Measurements from ENCODE around the gene ZNF74. TPM values are rescaled to one million over a fixed set of nuclear protein-coding genes. Genes with fewer than 3 reads are reported as not detected.
"Not testable (repeated sequence)": the region's sequence is repeated elsewhere in the genome, so short reads cannot be mapped to it uniquely, and the experiment has no call there.

Gene ZNF74
- total RNA-seq, 1 donor from 2014 or later, result 19.4 TPM

DNA sequence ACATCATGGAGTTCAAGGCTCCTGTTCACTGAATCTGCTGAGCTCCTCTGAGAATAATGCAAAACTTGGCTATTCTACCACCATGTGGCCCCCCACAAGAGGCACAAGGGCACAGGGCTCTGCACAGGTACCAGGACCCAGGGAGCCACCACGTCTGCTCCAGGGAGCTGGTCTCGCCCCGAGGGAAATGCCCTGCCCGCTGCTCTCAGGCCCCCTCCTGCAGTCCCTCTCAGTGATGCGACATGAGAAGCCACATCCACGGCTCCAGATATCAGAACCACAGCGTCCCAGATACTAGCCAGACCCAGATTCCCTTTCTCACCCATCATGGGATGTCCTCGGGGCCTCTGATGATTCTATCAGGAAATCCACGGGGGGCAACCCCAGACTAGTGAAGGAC lies 27.1 kb upstream of the ZNF74 start:
- not testable (repeated sequence) for H3K9me3 ChIP-seq (ENCODE audit: low read depth); H3K4me1 ChIP-seq; H3K4me2 ChIP-seq; H3K27me3 Mint-ChIP-seq (ENCODE audit: insufficient read depth, low read depth); H3K4me3 ChIP-seq; H3K79me2 ChIP-seq (ENCODE audit: low read depth); DNase-seq (ENCODE audit: low spot score); H3F3A ChIP-seq (ENCODE audit: low read depth); H3K36me3 ChIP-seq; H3K27ac ChIP-seq; H2AFZ ChIP-seq (replicated peaks); H3K27me3 ChIP-seq; H3K4me3 Mint-ChIP-seq; H3K27ac Mint-ChIP-seq; H3K9me3 Mint-ChIP-seq; H3K4me1 Mint-ChIP-seq; H3K9ac ChIP-seq; H3K36me3 Mint-ChIP-seq; H4K20me1 ChIP-seq (ENCODE audit: low read depth)

DNA sequence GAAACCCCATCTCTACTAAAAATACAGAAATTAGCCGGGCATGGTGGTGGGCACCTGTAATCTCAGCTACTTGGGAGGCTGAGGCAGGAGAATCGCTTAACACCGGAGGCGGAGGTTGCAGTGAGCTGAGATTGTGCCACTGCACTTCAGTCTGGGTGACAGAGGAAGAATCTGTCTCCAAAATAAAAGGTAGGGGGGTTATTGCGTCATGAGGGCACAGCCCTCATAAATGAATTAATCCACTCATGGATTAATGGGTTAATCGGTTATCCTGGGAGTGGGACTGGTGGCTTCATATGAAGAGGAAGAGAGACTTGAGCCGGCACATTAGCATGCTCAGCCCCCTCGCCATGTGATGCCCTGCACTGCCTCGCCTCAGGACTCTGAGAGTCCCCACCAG lies 25.1 kb upstream of the ZNF74 start:
- H3F3A ChIP-seq (ENCODE audit: low read depth); H3K9ac ChIP-seq; H3K9me3 ChIP-seq (ENCODE audit: low read depth); H4K20me1 ChIP-seq (ENCODE audit: low read depth); DNase-seq (ENCODE audit: low spot score); H2AFZ ChIP-seq (replicated peaks); H3K27me3 Mint-ChIP-seq (ENCODE audit: insufficient read depth, low read depth); H3K27ac ChIP-seq; H3K4me2 ChIP-seq; H3K4me1 Mint-ChIP-seq; H3K36me3 Mint-ChIP-seq; H3K4me1 ChIP-seq; H3K36me3 ChIP-seq; H3K4me3 ChIP-seq; H3K79me2 ChIP-seq (ENCODE audit: low read depth); H3K27ac Mint-ChIP-seq; H3K4me3 Mint-ChIP-seq: not testable (repeated sequence)
- peaks cover 11% of the 10 kb centered on the region for H3K9me3 Mint-ChIP-seq
- H3K27me3 ChIP-seq, result peaks cover 15% of the 10 kb centered on the region

DNA sequence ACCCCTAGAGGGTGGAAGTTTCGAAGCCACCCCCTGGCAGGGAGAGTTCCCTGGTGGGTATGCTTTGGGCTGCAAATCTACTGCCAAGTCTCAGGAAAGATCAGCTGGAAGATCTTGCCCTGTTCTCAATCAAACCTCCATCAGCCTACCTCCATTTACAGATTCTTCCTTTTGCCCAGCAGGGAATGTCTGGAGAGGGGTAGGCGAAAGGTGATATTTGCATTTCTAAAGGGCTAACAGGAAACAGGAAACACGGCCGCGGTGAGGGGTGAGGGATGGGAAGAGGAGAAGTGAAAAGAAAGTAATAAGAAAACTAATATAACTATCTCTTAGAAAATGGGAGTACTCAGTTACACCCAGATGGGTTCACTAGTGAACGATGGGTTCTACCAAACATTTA lies 22.3 kb upstream of the ZNF74 start:
- peaks cover 18% of the 10 kb centered on the region for H3K9me3 Mint-ChIP-seq
- not testable (repeated sequence) for H3K4me2 ChIP-seq; H3K79me2 ChIP-seq (ENCODE audit: low read depth); DNase-seq (ENCODE audit: low spot score); H3K4me1 Mint-ChIP-seq; H3K9ac ChIP-seq; H3K36me3 ChIP-seq; H3K4me1 ChIP-seq; H3K4me3 Mint-ChIP-seq; H3K27ac ChIP-seq; H3F3A ChIP-seq (ENCODE audit: low read depth); H3K27ac Mint-ChIP-seq; H3K36me3 Mint-ChIP-seq; H3K9me3 ChIP-seq (ENCODE audit: low read depth); H3K4me3 ChIP-seq; H2AFZ ChIP-seq (replicated peaks); H3K27me3 Mint-ChIP-seq (ENCODE audit: insufficient read depth, low read depth); H4K20me1 ChIP-seq (ENCODE audit: low read depth)
- H3K27me3 ChIP-seq, result peaks cover 18% of the 10 kb centered on the region

DNA sequence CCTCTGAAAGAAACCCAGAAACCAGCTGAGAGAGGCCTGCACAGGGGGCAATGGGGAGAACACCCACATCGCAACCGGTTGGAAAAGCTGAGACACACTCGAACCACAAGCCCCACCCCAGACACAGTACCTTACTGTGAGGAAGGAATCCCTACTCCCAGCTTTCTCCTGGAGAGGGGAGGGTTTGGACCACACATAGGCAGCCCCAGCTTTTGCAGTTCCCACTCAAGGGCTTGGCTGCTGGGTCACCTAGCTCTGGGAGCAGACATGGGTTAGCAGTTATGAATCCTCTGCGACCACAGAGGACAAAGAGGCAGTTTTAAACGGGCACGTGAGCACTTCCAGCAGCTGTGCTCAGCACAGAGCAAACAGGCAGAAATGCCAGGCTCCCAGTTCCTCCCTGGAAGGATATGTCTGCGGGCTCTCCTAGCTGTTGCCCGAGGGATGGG lies 21.5 kb upstream of the ZNF74 start:
- H3F3A ChIP-seq (ENCODE audit: low read depth); H3K79me2 ChIP-seq (ENCODE audit: low read depth); H3K27ac ChIP-seq; H3K4me1 ChIP-seq; H3K4me3 Mint-ChIP-seq; H3K9ac ChIP-seq; H3K9me3 ChIP-seq (ENCODE audit: low read depth); H3K4me3 ChIP-seq; H3K36me3 ChIP-seq; H4K20me1 ChIP-seq (ENCODE audit: low read depth); H3K36me3 Mint-ChIP-seq; H3K4me2 ChIP-seq; H3K4me1 Mint-ChIP-seq; H3K27ac Mint-ChIP-seq; H3K27me3 Mint-ChIP-seq (ENCODE audit: insufficient read depth, low read depth); DNase-seq (ENCODE audit: low spot score): not testable (repeated sequence)
- Histone ChIP-seq H3K27me3 (peaks cover 18% of the 10 kb centered on the region), H2AFZ (replicated peaks) (peak overlapping the region; percentile 87)
- peaks cover 18% of the 10 kb centered on the region for H3K9me3 Mint-ChIP-seq

DNA sequence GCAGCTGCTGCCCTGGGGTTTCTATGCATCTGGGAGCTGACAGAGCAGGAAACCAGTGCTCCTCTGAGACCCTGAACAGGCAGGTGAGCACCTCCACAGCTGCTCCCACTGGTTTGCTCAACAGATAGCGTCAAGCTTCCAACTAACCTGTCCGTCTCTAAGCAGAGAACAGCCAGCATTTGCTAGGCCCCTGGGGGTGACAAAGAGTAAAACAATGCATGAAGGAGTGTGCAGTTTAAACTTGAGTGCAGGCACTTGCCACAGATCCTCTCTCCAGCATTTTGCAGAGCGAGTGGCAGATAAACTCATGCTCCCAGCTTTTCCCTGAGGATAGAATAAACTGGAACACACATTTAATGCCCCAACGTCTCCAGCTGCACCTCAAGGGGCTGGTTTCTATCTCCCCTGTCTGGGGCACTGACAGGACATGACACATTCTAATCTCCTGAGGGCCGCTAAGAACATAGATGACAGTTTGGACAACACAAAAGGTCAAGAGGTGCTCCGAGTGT lies 20.7 kb upstream of the ZNF74 start:
- not testable (repeated sequence) for H3K9ac ChIP-seq; H3K79me2 ChIP-seq (ENCODE audit: low read depth); H3K9me3 ChIP-seq (ENCODE audit: low read depth); H3K4me3 ChIP-seq; DNase-seq (ENCODE audit: low spot score); H3K4me1 ChIP-seq; H3K4me2 ChIP-seq; H3K27ac ChIP-seq; H3K36me3 ChIP-seq; H3F3A ChIP-seq (ENCODE audit: low read depth); H4K20me1 ChIP-seq (ENCODE audit: low read depth); H3K4me1 Mint-ChIP-seq; H3K27ac Mint-ChIP-seq; H3K36me3 Mint-ChIP-seq; H3K27me3 Mint-ChIP-seq (ENCODE audit: insufficient read depth, low read depth); H3K4me3 Mint-ChIP-seq; H2AFZ ChIP-seq (replicated peaks)
- H3K9me3 Mint-ChIP-seq, result peaks cover 18% of the 10 kb centered on the region
- H3K27me3 ChIP-seq, result peaks cover 18% of the 10 kb centered on the region

DNA sequence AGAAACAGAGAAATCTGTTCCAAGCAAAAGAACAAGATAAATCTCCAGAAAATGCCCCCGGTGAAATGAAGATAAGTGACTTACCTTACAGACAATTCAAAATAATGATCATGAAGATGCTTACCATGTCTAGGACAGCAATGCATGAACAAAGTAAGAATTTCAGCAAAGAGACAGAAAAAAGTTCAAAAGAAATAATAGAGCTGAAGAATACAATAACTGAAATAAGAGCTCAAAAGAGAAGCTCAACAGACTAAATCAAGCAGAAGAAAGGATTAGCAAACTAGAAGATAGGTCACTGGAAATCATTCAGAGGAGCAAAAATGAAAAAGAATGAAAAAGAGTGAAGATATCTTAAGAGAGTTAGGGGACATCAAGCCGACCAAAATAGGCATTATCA lies 19.8 kb upstream of the ZNF74 start:
- H3K9me3 ChIP-seq (ENCODE audit: low read depth); H3K4me3 ChIP-seq; H3K4me1 ChIP-seq; H4K20me1 ChIP-seq (ENCODE audit: low read depth); H3K4me2 ChIP-seq; H3K36me3 Mint-ChIP-seq; H3K4me1 Mint-ChIP-seq; H3K27ac ChIP-seq; DNase-seq (ENCODE audit: low spot score); H3K79me2 ChIP-seq (ENCODE audit: low read depth); H3F3A ChIP-seq (ENCODE audit: low read depth); H2AFZ ChIP-seq (replicated peaks); H3K36me3 ChIP-seq; H3K9ac ChIP-seq; H3K27me3 Mint-ChIP-seq (ENCODE audit: insufficient read depth, low read depth); H3K4me3 Mint-ChIP-seq; H3K27ac Mint-ChIP-seq: not testable (repeated sequence)
- peaks cover 18% of the 10 kb centered on the region for H3K27me3 ChIP-seq
- peaks cover 16% of the 10 kb centered on the region for H3K9me3 Mint-ChIP-seq

DNA sequence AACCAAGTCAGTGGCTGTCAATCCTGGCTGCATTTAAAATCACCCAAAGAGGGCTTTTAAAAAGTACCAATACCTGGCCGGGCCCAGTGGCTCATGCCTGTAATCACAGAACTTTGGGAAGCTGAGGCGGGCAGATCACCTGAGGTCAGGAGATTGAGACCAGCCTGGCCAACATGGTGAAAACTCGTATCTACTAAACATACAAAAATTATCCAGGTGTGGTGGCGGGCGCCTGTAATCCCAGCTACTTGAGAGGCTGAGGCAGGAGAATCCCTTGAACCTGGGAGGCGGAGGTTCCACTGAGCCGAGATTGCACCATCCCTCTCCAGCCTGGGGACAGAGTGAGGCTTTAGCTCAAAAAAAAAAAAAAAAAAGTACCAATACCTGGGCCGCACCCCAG lies 17.7 kb upstream of the ZNF74 start:
- H3K4me3 Mint-ChIP-seq; H3K9ac ChIP-seq; H3K4me1 Mint-ChIP-seq; H3K79me2 ChIP-seq (ENCODE audit: low read depth); H3K36me3 ChIP-seq; H3K36me3 Mint-ChIP-seq; H3K27ac Mint-ChIP-seq; H3K4me3 ChIP-seq; H3F3A ChIP-seq (ENCODE audit: low read depth); DNase-seq (ENCODE audit: low spot score); H3K4me1 ChIP-seq; H3K4me2 ChIP-seq; H3K27ac ChIP-seq; H4K20me1 ChIP-seq (ENCODE audit: low read depth); H3K9me3 ChIP-seq (ENCODE audit: low read depth); H2AFZ ChIP-seq (replicated peaks); H3K27me3 Mint-ChIP-seq (ENCODE audit: insufficient read depth, low read depth): not testable (repeated sequence)
- peaks cover 10% of the 10 kb centered on the region for H3K27me3 ChIP-seq
- peaks cover 10% of the 10 kb centered on the region for H3K9me3 Mint-ChIP-seq

DNA sequence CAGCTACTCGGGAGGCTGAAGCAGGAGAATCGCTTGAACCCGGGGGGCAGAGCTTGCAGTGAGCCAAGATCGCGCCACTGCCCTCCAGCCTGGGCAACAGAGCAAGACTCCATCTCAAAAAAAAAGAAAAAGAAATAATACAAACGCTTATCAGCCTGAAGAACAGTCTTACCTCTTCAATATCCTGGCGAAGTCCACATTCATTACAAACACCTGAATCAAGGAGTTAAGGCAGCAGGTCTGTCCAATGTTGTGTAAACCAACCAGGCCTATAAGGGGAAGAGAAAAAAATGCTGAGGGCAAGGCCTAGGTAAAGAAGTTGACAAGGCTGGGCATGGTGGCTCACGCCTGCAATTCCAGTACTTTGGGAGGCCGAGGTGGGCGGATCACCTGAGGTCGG lies 17.0 kb upstream of the ZNF74 start:
- not testable (repeated sequence) for H3K4me2 ChIP-seq; H2AFZ ChIP-seq (replicated peaks); H3K27me3 Mint-ChIP-seq (ENCODE audit: insufficient read depth, low read depth); H3K4me3 ChIP-seq; H3K27ac Mint-ChIP-seq; DNase-seq (ENCODE audit: low spot score); H3K27me3 ChIP-seq; H3K36me3 ChIP-seq; H3K4me1 Mint-ChIP-seq; H3K79me2 ChIP-seq (ENCODE audit: low read depth); H4K20me1 ChIP-seq (ENCODE audit: low read depth); H3K9ac ChIP-seq; H3F3A ChIP-seq (ENCODE audit: low read depth); H3K27ac ChIP-seq; H3K36me3 Mint-ChIP-seq; H3K9me3 ChIP-seq (ENCODE audit: low read depth); H3K4me3 Mint-ChIP-seq; H3K4me1 ChIP-seq
- peaks cover 10% of the 10 kb centered on the region for H3K9me3 Mint-ChIP-seq

Data from neural progenitor cell (in vitro differentiated cells).